Measurements from ENCODE around the gene POTEI. TPM values are rescaled to one million over a fixed set of nuclear protein-coding genes. Genes with fewer than 3 reads are reported as not detected.
"Not testable (repeated sequence)": the region's sequence is repeated elsewhere in the genome, so short reads cannot be mapped to it uniquely, and the experiment has no call there.

POTEI gene
- total RNA-seq (not detected), polyA plus RNA-seq (not detected)
- long read RNA-seq, donor 1 = 0 reads
- long read RNA-seq, donor 2 = 0 reads
- long read RNA-seq, donor 3 = 0 reads

DNA sequence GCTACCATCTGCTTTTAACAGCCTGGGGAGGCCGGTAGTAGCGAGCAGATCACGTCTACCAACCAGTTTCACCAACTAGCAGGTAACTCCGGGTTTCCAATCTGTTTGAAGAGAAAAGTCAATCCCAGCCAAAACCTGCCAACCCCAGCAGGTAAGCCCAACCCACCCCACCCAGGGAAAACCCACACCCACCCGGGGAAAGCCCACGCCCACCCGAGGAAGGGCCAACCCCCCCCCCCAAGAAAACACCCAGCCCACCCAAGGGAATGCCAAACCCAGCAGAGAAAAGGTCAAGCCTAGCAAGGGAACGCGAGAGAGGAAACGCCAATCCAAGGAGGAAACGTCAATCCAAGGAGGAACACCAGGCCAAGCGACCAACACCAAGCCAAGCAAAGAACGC, at the start of gene POTEI:
Gene POTEI (minus strand): TSS at position 101 of the 400 bp plus-strand sequence. CDS start 93 bp downstream, at position 8.
- H3K27ac ChIP-seq; H3K27me3 ChIP-seq; H3K36me3 ChIP-seq; H3K4me1 ChIP-seq; H3K9me3 ChIP-seq; intact Hi-C loops (cut with DNase I); ATAC-seq; DNase-seq; H3K4me3 ChIP-seq: not testable (repeated sequence)
- 60% methylated on average over 3 of the region's 13 CpGs; no CpG with 5 or more reads in 1 of the 2 donors for WGBS, 2 donors

DNA sequence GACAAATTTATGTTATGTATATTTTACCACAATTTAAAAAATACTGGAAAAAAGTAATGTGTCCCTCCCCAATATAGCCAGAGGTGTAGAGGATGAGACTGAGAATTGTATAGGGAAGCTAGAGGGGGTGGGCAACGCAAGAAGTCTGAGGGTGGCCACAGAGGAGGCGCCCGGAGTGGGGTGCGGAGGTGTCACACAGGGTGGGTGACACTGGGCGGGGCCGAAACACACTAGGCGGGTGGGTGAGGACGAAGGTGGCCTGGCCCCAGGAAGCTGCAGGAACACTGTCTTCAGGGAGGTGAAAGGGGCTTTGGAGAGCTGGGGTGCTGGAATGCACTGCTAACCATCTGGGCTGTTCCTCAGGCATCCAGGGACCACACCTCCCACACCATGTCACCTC, 47.3 kb upstream of the POTEI start:
- DNase-seq; H3K9me3 ChIP-seq; H3K4me3 ChIP-seq; H3K36me3 ChIP-seq; H3K27me3 ChIP-seq; ATAC-seq; H3K27ac ChIP-seq; H3K4me1 ChIP-seq; intact Hi-C loops (cut with DNase I): not testable (repeated sequence)
- no CpG with 5 or more reads among the region's 8 CpGs for WGBS, 2 donors

DNA sequence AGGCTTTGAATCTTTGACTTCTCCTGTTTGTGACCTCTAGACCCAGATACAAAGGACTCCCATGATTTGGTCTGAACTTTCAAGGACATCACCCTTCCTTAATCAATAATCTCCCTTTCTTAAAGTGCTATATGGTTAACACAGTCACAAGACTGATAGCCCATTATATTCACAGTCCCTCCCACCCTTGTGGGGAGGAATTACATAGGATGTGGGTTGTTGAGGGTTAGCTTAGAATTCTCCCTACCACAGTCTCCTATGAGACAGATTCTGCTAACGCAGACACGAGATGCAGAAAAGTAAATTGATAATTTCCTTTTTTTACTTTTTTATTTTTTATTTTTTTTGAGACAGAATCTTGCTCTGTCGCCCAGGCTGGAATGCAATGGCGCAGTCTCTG, 45.0 kb upstream of the POTEI start:
- not testable (repeated sequence) for H3K36me3 ChIP-seq

DNA sequence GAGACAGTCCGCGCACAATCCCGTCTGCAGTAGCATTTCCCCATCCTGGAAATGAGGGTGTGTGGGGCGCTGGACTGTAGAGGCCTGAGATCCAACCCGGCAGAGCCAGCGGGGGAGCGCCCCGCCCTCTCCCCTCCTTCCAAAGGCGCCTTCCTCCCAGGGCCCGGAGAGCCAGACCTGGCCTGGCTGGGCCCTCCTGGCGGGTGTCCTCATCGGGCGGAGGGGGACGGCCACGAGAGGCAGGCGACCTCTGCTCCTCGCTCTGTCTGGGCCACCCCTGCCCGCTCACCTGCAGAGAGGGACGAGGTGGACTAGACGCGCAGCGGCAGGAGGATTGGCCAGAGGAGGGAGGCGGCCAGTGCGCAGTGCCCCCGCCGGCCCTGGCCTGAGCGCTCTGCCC, 40.3 kb upstream of the POTEI start:
- DNase-seq; H3K27ac ChIP-seq; intact Hi-C loops (cut with DNase I); H3K4me3 ChIP-seq; H3K9me3 ChIP-seq; H3K36me3 ChIP-seq; H3K27me3 ChIP-seq; H3K4me1 ChIP-seq: not testable (repeated sequence)
- no CpG with 5 or more reads among the region's 27 CpGs for WGBS, 2 donors
- ATAC-seq = peak in 1 of 8 donors; percentile 60

More for the DNA sequence above, 45.0 kb upstream of the POTEI start:
- intact Hi-C loops (cut with DNase I); H3K27me3 ChIP-seq; H3K27ac ChIP-seq; DNase-seq; H3K4me1 ChIP-seq; H3K4me3 ChIP-seq; H3K9me3 ChIP-seq; ATAC-seq: not testable (repeated sequence)
- no CpG with 5 or more reads among the region's 4 CpGs for WGBS, 2 donors

DNA sequence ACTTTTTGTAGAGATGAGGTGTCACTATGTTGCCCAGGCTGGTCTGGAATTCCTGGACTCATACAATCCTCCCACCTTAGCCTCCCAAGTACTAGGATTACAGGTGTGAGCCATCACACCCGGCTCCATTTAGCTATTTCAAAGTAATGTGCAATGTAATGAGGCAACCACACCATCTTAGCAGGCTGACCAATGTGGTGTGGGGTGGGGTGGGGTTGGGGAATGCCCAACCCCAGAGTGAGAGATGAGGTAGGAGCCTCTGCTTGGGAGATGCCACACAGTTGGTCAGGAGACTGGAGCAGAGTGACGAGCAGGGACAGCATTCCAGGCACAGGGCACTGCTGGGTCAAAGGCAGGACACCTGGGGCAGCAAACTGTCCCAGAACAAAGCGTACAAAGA, 39.3 kb upstream of the POTEI start:
- ATAC-seq; H3K27me3 ChIP-seq; H3K36me3 ChIP-seq; H3K9me3 ChIP-seq; H3K27ac ChIP-seq; H3K4me1 ChIP-seq; DNase-seq; H3K4me3 ChIP-seq; intact Hi-C loops (cut with DNase I): not testable (repeated sequence)
- no CpG with 5 or more reads among the region's 3 CpGs for WGBS, 2 donors

DNA sequence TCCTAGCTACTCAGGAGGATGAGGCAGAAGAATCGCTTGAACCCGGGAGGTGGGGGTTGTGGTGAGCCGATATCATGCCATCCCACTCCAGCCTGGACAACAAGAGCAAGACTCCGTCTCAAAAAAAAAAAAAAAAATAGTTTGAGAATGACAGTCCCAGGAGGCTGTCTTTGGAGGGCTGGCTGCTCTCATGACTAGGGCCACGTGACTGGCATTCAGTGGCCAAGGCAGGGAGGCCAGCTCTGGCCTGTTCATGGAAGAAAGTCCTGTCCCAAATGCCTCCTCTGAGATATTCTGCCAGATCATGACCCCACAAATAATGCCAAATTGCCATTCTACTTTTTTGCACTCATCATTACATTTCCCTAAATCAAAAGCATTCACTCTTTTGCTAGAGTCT, 35.9 kb upstream of the POTEI start:
- H3K4me3 ChIP-seq = not testable (repeated sequence)

GRCh38 chr2:130543785-130544528, 34.8 kb upstream of the POTEI start:
- H3K4me1 ChIP-seq; H3K27ac ChIP-seq; H3K36me3 ChIP-seq; H3K27me3 ChIP-seq; intact Hi-C loops (cut with DNase I); DNase-seq; H3K9me3 ChIP-seq; H3K4me3 ChIP-seq: not testable (repeated sequence)
- ATAC-seq = peak; percentile 29 to 65 (median 52)
- WGBS, 2 donors = no CpG with 5 or more reads among the region's 12 CpGs

More for the DNA sequence above, 35.9 kb upstream of the POTEI start:
- DNase-seq; H3K27ac ChIP-seq; H3K4me1 ChIP-seq; ATAC-seq; H3K9me3 ChIP-seq; intact Hi-C loops (cut with DNase I); H3K36me3 ChIP-seq; H3K27me3 ChIP-seq: not testable (repeated sequence)
- no CpG with 5 or more reads among the region's 5 CpGs for WGBS, 2 donors

DNA sequence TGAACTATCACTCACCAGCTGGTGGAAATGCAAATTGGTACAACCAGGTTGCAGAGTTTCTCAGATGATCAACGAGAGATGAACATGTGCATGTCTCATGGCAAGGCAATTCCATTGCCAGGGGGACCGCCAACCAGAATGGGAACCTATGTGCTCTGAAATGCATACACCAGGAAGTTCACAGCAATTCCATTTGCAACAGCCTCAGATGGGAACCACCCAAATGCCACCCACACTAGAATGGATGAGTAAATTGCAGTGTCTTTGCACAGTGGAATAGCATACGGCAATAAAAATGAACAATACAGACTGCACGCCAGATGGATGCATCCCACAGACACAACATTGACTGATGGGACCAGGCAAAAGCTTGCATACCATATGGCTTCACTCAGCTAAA, 33.7 kb upstream of the POTEI start:
- H3K27me3 ChIP-seq; H3K36me3 ChIP-seq; H3K27ac ChIP-seq; intact Hi-C loops (cut with DNase I); H3K9me3 ChIP-seq; H3K4me3 ChIP-seq; DNase-seq; ATAC-seq; H3K4me1 ChIP-seq: not testable (repeated sequence)
- WGBS, 2 donors = no CpG with 5 or more reads among the region's 4 CpGs

- no CpG with 5 or more reads among the region's 9 CpGs for WGBS, 2 donors
- H3K27ac ChIP-seq; H3K36me3 ChIP-seq; H3K9me3 ChIP-seq; H3K4me3 ChIP-seq; H3K27me3 ChIP-seq; ATAC-seq; H3K4me1 ChIP-seq; intact Hi-C loops (cut with DNase I); DNase-seq: not testable (repeated sequence)
Measured at GRCh38 chr2:130538271-130538670, 29.1 kb upstream of the POTEI start.

GRCh38 chr2:130536654-130537053, 27.5 kb upstream of the POTEI start:
- H3K27me3 ChIP-seq = not testable (repeated sequence)

DNA sequence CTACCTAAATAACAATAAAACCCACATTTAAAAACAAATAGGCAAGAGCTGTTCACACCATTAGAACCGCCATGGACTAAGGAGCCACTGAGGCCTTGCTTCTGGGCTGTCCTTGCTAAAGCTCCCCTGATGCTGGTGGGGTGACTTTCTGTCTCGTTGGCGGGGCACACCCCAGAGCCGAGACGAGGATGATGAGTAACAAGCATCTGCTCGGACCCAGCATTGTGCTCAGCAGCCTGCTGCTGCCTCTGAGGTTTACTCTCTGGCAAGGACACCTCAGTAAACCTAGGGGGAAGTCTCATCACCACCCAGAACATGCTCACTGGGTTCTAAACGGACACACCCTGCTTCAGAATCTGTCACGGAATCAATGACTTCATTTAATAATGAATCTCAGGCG, 22.5 kb upstream of the POTEI start:
- ATAC-seq; H3K9me3 ChIP-seq; H3K27me3 ChIP-seq; H3K4me1 ChIP-seq; H3K4me3 ChIP-seq; DNase-seq; H3K27ac ChIP-seq; intact Hi-C loops (cut with DNase I); H3K36me3 ChIP-seq: not testable (repeated sequence)
- WGBS, 2 donors = no CpG with 5 or more reads among the region's 9 CpGs

More at GRCh38 chr2:130536654-130537053, 27.5 kb upstream of the POTEI start:
- no CpG with 5 or more reads among the region's 7 CpGs for WGBS, 2 donors
- ATAC-seq; H3K27ac ChIP-seq; H3K4me3 ChIP-seq; DNase-seq; H3K9me3 ChIP-seq; H3K4me1 ChIP-seq; H3K36me3 ChIP-seq; intact Hi-C loops (cut with DNase I): not testable (repeated sequence)

- no CpG with 5 or more reads among the region's 5 CpGs for WGBS, 2 donors
- H3K4me3 ChIP-seq; H3K27ac ChIP-seq; H3K36me3 ChIP-seq; intact Hi-C loops (cut with DNase I); H3K9me3 ChIP-seq; ATAC-seq; H3K27me3 ChIP-seq; DNase-seq; H3K4me1 ChIP-seq: not testable (repeated sequence)
Measured at GRCh38 chr2:130531225-130531624, 22.1 kb upstream of the POTEI start.
